GM19324 (cell line): ENCODE results near the gene LTBP2.

Experiments
- ATAC-seq: cut with Tn5 transposase; IDR thresholded peaks from one replicate; pipeline ENCODE4 v1.9.1; 2021; ENCODE audit warnings: mild to moderate bottlenecking, moderate library complexity; ENCODE audit not compliant: unreplicated experiment, low FRiP score

The LTBP2 gene

GRCh38 chr14:74575507-74575906 lies 36.5 kb downstream of the LTBP2 start:
- ATAC-seq: no peak

GRCh38 chr14:74574706-74575105 lies 37.3 kb downstream of the LTBP2 start:
- no peak for ATAC-seq

GRCh38 chr14:74574090-74574433 lies 38.0 kb downstream of the LTBP2 start:
- no peak for ATAC-seq

GRCh38 chr14:74573421-74574089 lies 38.5 kb downstream of the LTBP2 start:
- ATAC-seq: no peak

GRCh38 chr14:74572726-74573301 lies 39.2 kb downstream of the LTBP2 start:
- no peak for ATAC-seq

GRCh38 chr14:74571901-74572725 lies 39.9 kb downstream of the LTBP2 start:
- ATAC-seq: no peak

- ATAC-seq: no peak
Observed at GRCh38 chr14:74571441-74571841, 40.6 kb downstream of the LTBP2 start.

GRCh38 chr14:74570696-74571095 lies 41.3 kb downstream of the LTBP2 start:
- ATAC-seq: no peak

GRCh38 chr14:74569806-74570591 lies 42.0 kb downstream of the LTBP2 start:
- no peak for ATAC-seq

GRCh38 chr14:74569387-74569786 lies 42.6 kb downstream of the LTBP2 start:
- no peak for ATAC-seq

GRCh38 chr14:74568911-74569310 lies 43.1 kb downstream of the LTBP2 start:
- no peak for ATAC-seq

- no peak for ATAC-seq
Observed at GRCh38 chr14:74568380-74568649, 43.7 kb downstream of the LTBP2 start.

- ATAC-seq: no peak
Observed at GRCh38 chr14:74567646-74568379, 44.2 kb downstream of the LTBP2 start.

- ATAC-seq: no peak
Observed at GRCh38 chr14:74567219-74567618, 44.8 kb downstream of the LTBP2 start.

- ATAC-seq: no peak
Observed at GRCh38 chr14:74566174-74567141, 45.6 kb downstream of the LTBP2 start.

GRCh38 chr14:74563586-74564159 lies 48.4 kb downstream of the LTBP2 start:
- ATAC-seq: no peak

GRCh38 chr14:74563233-74563585 lies 48.8 kb downstream of the LTBP2 start:
- ATAC-seq: no peak

GRCh38 chr14:74562515-74563232 lies 49.4 kb downstream of the LTBP2 start:
- ATAC-seq: no peak

- no peak for ATAC-seq
Observed at GRCh38 chr14:74558655-74559054, 53.4 kb downstream of the LTBP2 start.
